ENCODE results near the gene B3GNT5.
A peak's percentile ranks its signal among the peaks of the same experiment; 100 is the strongest.
"Not testable (repeated sequence)": the region's sequence is repeated elsewhere in the genome, so short reads cannot be mapped to it uniquely, and the experiment has no call there.

The B3GNT5 gene

GRCh38 chr3:183252973-183253527, at the start of gene B3GNT5:
TSS of gene B3GNT5 (plus strand) at chr3:183253253. CDS start at chr3:183269799, 16,546 bp downstream.
- peak; percentile 94 for DNase-seq

- DNase-seq: no peak
Measured at GRCh38 chr3:183203670-183204069, 49.4 kb upstream of the B3GNT5 start.

GRCh38 chr3:183208260-183208659, 44.8 kb upstream of the B3GNT5 start:
- DNase-seq: no peak

GRCh38 chr3:183208800-183209199, 44.3 kb upstream of the B3GNT5 start:
- no peak for DNase-seq

GRCh38 chr3:183210341-183210740, 42.7 kb upstream of the B3GNT5 start:
- no peak for DNase-seq

- DNase-seq: no peak
Measured at GRCh38 chr3:183210862-183211341, 42.2 kb upstream of the B3GNT5 start.

- DNase-seq: no peak
Measured at GRCh38 chr3:183211352-183211751, 41.7 kb upstream of the B3GNT5 start.

GRCh38 chr3:183212096-183212495, 41.0 kb upstream of the B3GNT5 start:
- no peak for DNase-seq

GRCh38 chr3:183212565-183212964, 40.5 kb upstream of the B3GNT5 start:
- no peak for DNase-seq

- DNase-seq: peak; percentile 29
Measured at GRCh38 chr3:183213415-183214276, 39.4 kb upstream of the B3GNT5 start.

- DNase-seq: no peak
Measured at GRCh38 chr3:183214277-183214612, 38.8 kb upstream of the B3GNT5 start.

- no peak for DNase-seq
Measured at GRCh38 chr3:183215591-183216202, 37.4 kb upstream of the B3GNT5 start.

GRCh38 chr3:183217548-183218332, 35.3 kb upstream of the B3GNT5 start:
- DNase-seq: no peak

GRCh38 chr3:183218826-183219225, 34.2 kb upstream of the B3GNT5 start:
- no peak for DNase-seq

- DNase-seq: no peak
Measured at GRCh38 chr3:183220828-183221227, 32.2 kb upstream of the B3GNT5 start.

GRCh38 chr3:183222631-183223235, 30.3 kb upstream of the B3GNT5 start:
- DNase-seq: no peak

- DNase-seq: no peak
Measured at GRCh38 chr3:183224180-183224970, 28.7 kb upstream of the B3GNT5 start.

- DNase-seq: no peak
Measured at GRCh38 chr3:183226333-183226890, 26.6 kb upstream of the B3GNT5 start.

GRCh38 chr3:183227586-183227985, 25.5 kb upstream of the B3GNT5 start:
- no peak for DNase-seq

- DNase-seq: no peak
Measured at GRCh38 chr3:183229178-183229577, 23.9 kb upstream of the B3GNT5 start.

- DNase-seq: not testable (repeated sequence)
Measured at GRCh38 chr3:183230251-183230650, 22.8 kb upstream of the B3GNT5 start.

GRCh38 chr3:183230826-183231225, 22.2 kb upstream of the B3GNT5 start:
- DNase-seq: no peak

All from NCI-H774 (cell line).